Neuronal stem cell (in vitro differentiated cells): ENCODE data around the gene ADARB1.

Experiments used
- DNase-seq: peaks from one replicate; pipeline ENCODE4 v3.0.0-alpha.2; 2013; ENCODE audit warnings: low spot score
- H2AFZ ChIP-seq: one replicate; pipeline ENCODE4 v1.6.1; 2013; ENCODE audit warnings: mild to moderate bottlenecking, low read length, inconsistent platforms
- H2AK5ac ChIP-seq: 2 replicates; pipeline ENCODE4 v1.6.1; 2013; ENCODE audit warnings: low read depth, mild to moderate bottlenecking, inconsistent platforms, low read length, moderate library complexity, mixed read lengths
- H2BK120ac ChIP-seq: 2 replicates; pipeline ENCODE4 v1.6.1; 2013; ENCODE audit warnings: low read depth, mild to moderate bottlenecking, inconsistent platforms, low read length, moderate library complexity, mixed read lengths
- H2BK12ac ChIP-seq: one replicate; pipeline ENCODE4 v1.6.1; 2013; ENCODE audit warnings: low read length, inconsistent platforms
- H2BK15ac ChIP-seq: 2 replicates; pipeline ENCODE4 v1.6.1; 2013; ENCODE audit warnings: mild to moderate bottlenecking, low read length, inconsistent platforms, mixed read lengths
- H2BK5ac ChIP-seq: one replicate; pipeline ENCODE4 v1.6.1; 2013; ENCODE audit warnings: inconsistent platforms, mild to moderate bottlenecking, low read length, moderate library complexity
- H3K14ac ChIP-seq: one replicate; pipeline ENCODE4 v1.6.1; 2013; ENCODE audit warnings: low read length, inconsistent platforms
- H3K18ac ChIP-seq: 2 replicates; pipeline ENCODE4 v1.6.1; 2013; ENCODE audit warnings: low read length, inconsistent platforms
- H3K23ac ChIP-seq: 2 replicates; pipeline ENCODE4 v1.6.1; 2013; ENCODE audit warnings: low read depth, mild to moderate bottlenecking, mixed read lengths, low read length, inconsistent platforms; ENCODE audit not compliant: poor library complexity
- H3K27ac ChIP-seq: replicated peaks from 3 replicates; pipeline ENCODE4 v1.5.1; 2013; ENCODE audit warnings: low read length, inconsistent platforms
- H3K27me3 ChIP-seq, 3 experiments: 2 replicates each; pipeline ENCODE4 v1.6.1; 2013; ENCODE audit warnings: low read length in 3 of 3, mild to moderate bottlenecking in 2 of 3, inconsistent platforms in 1 of 3, low read depth in 1 of 3, mixed read lengths in 1 of 3, moderate library complexity in 1 of 3; ENCODE audit not compliant: control insufficient read depth in 3 of 3, insufficient read depth in 3 of 3
- H3K36me3 ChIP-seq, 2 donors: replicated peaks in 1 of 2; 2 replicates each; pipeline ENCODE4 v1.6.1; 2013; ENCODE audit warnings: low read length in 2 of 2; ENCODE audit not compliant: control insufficient read depth in 2 of 2, insufficient read depth in 2 of 2
- H3K4ac ChIP-seq: 2 replicates; pipeline ENCODE4 v1.6.1; 2013; ENCODE audit warnings: inconsistent platforms, mild to moderate bottlenecking, low read length, moderate library complexity
- H3K4me1 ChIP-seq, 2 donors: 1 replicate in 1 of 2; 2 replicates in 1 of 2; pipeline ENCODE4 v1.6.1; 2013; ENCODE audit warnings: low read length in 2 of 2, low read depth in 1 of 2; ENCODE audit not compliant: control insufficient read depth in 2 of 2, insufficient read depth in 1 of 2
- H3K4me2 ChIP-seq: one replicate; pipeline ENCODE4 v1.6.1; 2013; ENCODE audit warnings: mild to moderate bottlenecking, low read length, inconsistent platforms; ENCODE audit not compliant: insufficient read depth, poor library complexity, severe bottlenecking
- H3K4me3 ChIP-seq, 2 donors: 2 replicates each; pipeline ENCODE4 v1.5.1; 2013; ENCODE audit warnings: low read length in 2 of 2, mild to moderate bottlenecking in 2 of 2, inconsistent platforms in 1 of 2, moderate library complexity in 1 of 2
- H3K79me1 ChIP-seq: one replicate; pipeline ENCODE4 v1.6.1; 2013; ENCODE audit warnings: low read depth, mild to moderate bottlenecking, inconsistent platforms, low read length, moderate library complexity
- H3K9ac ChIP-seq: one replicate; pipeline ENCODE4 v1.6.1; 2013; ENCODE audit warnings: mild to moderate bottlenecking, low read depth, low read length, inconsistent platforms; ENCODE audit not compliant: poor library complexity
- H3K9me3 ChIP-seq, 2 donors: replicated peaks in 1 of 2; 2 replicates each; pipeline versions ENCODE3 to v1.6.1; 2013; ENCODE audit warnings: low read length in 2 of 2, mild to moderate bottlenecking in 2 of 2, inconsistent platforms in 1 of 2, low read depth in 1 of 2, mixed read lengths in 1 of 2, moderate library complexity in 1 of 2; ENCODE audit not compliant: control insufficient read depth in 2 of 2, insufficient read depth in 1 of 2
- H4K8ac ChIP-seq: one replicate; pipeline ENCODE4 v1.6.1; 2013; ENCODE audit warnings: low read depth, mild to moderate bottlenecking, inconsistent platforms, low read length, moderate library complexity
- H4K91ac ChIP-seq: one replicate; pipeline ENCODE4 v1.6.1; 2013; ENCODE audit warnings: low read length, low read depth, mild to moderate bottlenecking, inconsistent platforms; ENCODE audit not compliant: poor library complexity
- WGBS, 2 donors: extraction: QIAGEN DNeasy Blood & Tissue Kit; methylation state at CpG; one replicate each; pipeline ENCODE4 v1.1.7; 2013; ENCODE audit warnings: missing lambda C conversion rate in 2 of 2, mixed read lengths in 1 of 2; ENCODE audit not compliant: insufficient read length in 2 of 2, insufficient replicate concordance in 1 of 2; ENCODE audit errors: extremely low coverage in 2 of 2; 5-methylcytosine and 5-hydroxymethylcytosine counted together

Gene ADARB1

GRCh38 chr21:45047257-45047656 lies 27.1 kb upstream of the ADARB1 start:
- H2AFZ ChIP-seq = no peak overlapping the region
- no CpG with 5 or more reads among the region's 1 CpG for WGBS, 2 donors
- no peak overlapping the region for H3K18ac ChIP-seq
- H4K91ac ChIP-seq = no peak overlapping the region
- no peak overlapping the region for H2BK5ac ChIP-seq
- H3K9me3 ChIP-seq = peaks cover 0 to 9% of the 10 kb centered on the region in 2 donors
- H3K9ac ChIP-seq = no peak overlapping the region
- H3K14ac ChIP-seq = no peak overlapping the region
- no peak overlapping the region for H4K8ac ChIP-seq
- no peaks in the 10 kb centered on the region for H3K36me3 ChIP-seq
- H3K4me1 ChIP-seq = peaks cover 0 to 2% of the 10 kb centered on the region in 2 donors
- H3K4ac ChIP-seq = no peak overlapping the region
- no peak overlapping the region for H2BK120ac ChIP-seq
- H3K4me3 ChIP-seq = no peak overlapping the region
- no peak overlapping the region for H2BK15ac ChIP-seq
- H2BK12ac ChIP-seq = no peak overlapping the region
- no peak overlapping the region for H2AK5ac ChIP-seq
- DNase-seq = no peak
- no peaks in the 10 kb centered on the region for H3K79me1 ChIP-seq
- H3K23ac ChIP-seq = no peak overlapping the region
- no peak overlapping the region for H3K4me2 ChIP-seq
- no peak overlapping the region for H3K27ac ChIP-seq
- peaks cover 0 to 40% (median 0%) of the 10 kb centered on the region in 3 experiments for H3K27me3 ChIP-seq

GRCh38 chr21:45048026-45048698 lies 26.2 kb upstream of the ADARB1 start:
- peaks cover 0 to 2% of the 10 kb centered on the region in 2 donors for H3K4me1 ChIP-seq
- no peak overlapping the region for H2BK120ac ChIP-seq
- no CpG with 5 or more reads among the region's 11 CpGs for WGBS, 2 donors
- no peak overlapping the region for H3K4me2 ChIP-seq
- H2AFZ ChIP-seq = no peak overlapping the region
- H2AK5ac ChIP-seq = no peak overlapping the region
- no peak overlapping the region for H2BK12ac ChIP-seq
- H3K9ac ChIP-seq = no peak overlapping the region
- no peaks in the 10 kb centered on the region for H3K79me1 ChIP-seq
- no peak overlapping the region for H4K91ac ChIP-seq
- H3K9me3 ChIP-seq = peaks cover 0 to 9% of the 10 kb centered on the region in 2 donors
- H3K27ac ChIP-seq = no peak overlapping the region
- H3K4ac ChIP-seq = no peak overlapping the region
- H3K14ac ChIP-seq = no peak overlapping the region
- H3K18ac ChIP-seq = no peak overlapping the region
- no peak for DNase-seq
- no peak overlapping the region for H2BK5ac ChIP-seq
- no peak overlapping the region for H3K23ac ChIP-seq
- H3K27me3 ChIP-seq = peaks cover 0 to 36% (median 0%) of the 10 kb centered on the region in 3 experiments
- no peaks in the 10 kb centered on the region for H3K36me3 ChIP-seq
- no peak overlapping the region for H4K8ac ChIP-seq
- no peak overlapping the region for H3K4me3 ChIP-seq
- H2BK15ac ChIP-seq = no peak overlapping the region

DNA sequence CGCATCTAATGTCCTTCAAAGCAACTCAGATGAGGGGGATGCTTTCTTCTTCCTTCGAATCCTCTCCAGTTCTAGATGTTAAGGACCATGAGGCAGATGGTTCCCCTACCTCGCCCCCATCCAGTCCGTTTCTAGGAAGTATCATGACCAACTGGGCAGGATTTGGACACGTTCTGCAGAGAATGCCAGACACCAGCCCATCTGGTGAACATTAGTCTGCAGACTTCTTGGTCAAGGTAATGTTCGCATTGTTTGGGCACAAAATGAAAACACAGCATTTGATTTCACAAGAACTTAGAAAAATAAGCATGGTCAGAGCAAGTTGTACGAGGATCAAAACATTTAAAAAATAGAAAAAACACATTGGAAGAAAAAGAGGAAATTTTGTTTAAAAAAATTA lies 25.4 kb upstream of the ADARB1 start:
- Histone ChIP-seq H2BK12ac (no peak overlapping the region), H4K91ac (no peak overlapping the region), H3K14ac (no peak overlapping the region), H3K18ac (no peak overlapping the region), H3K23ac (no peak overlapping the region), H3K9ac (no peak overlapping the region), H2AK5ac (no peak overlapping the region), H3K36me3 (no peaks in the 10 kb centered on the region), H3K4ac (no peak overlapping the region), H3K4me3 (no peak overlapping the region), H2BK5ac (no peak overlapping the region), H3K79me1 (no peaks in the 10 kb centered on the region), H2AFZ (no peak overlapping the region), H2BK120ac (no peak overlapping the region), H4K8ac (no peak overlapping the region), H3K4me2 (no peak overlapping the region), H3K9me3 (peaks cover 0 to 9% of the 10 kb centered on the region in 2 donors), H2BK15ac (no peak overlapping the region), H3K4me1 (peaks cover 0 to 2% of the 10 kb centered on the region in 2 donors), H3K27ac (no peak overlapping the region), H3K27me3 (peaks cover 0 to 39% (median 0%) of the 10 kb centered on the region in 3 experiments)
- no CpG with 5 or more reads among the region's 7 CpGs for WGBS, 2 donors
- no peak for DNase-seq

DNA sequence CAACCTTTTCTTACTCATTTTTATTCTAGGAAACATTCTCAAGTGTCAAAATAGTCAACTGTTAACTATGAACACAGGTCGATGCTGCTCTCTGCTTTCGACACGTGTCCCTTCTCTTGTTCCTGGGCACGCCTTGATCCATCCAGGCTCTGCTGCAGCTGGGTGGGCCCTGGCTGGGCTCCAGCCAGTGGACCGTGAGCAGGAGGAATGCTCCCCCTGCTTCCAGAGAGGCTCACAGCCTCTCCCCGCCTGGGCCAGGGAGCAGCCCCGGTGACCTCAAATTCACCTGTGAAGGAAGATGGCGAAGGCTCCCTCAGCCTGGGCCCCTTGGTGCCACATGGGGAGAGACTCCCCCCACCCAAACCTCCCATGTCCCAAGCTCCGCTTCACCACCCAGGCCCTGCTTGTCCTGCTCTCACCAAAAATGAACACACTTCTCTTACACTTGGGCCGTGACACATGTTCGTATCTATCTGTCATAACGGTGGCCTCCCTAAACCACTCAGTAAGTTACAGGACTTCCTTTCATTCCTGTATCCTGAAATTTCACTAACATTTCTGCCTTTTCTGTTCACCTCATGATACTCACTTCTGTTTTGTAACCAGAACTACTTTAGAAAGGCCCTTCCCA lies 24.6 kb upstream of the ADARB1 start:
- no peak overlapping the region for H2BK120ac ChIP-seq
- no peak overlapping the region for H2AFZ ChIP-seq
- no peak overlapping the region for H2BK15ac ChIP-seq
- no peak overlapping the region for H4K8ac ChIP-seq
- no peak overlapping the region for H3K27ac ChIP-seq
- no peak overlapping the region for H3K9ac ChIP-seq
- no peak overlapping the region for H3K4ac ChIP-seq
- peak overlapping the region; percentile 65 for H3K18ac ChIP-seq
- H3K36me3 ChIP-seq = no peaks in the 10 kb centered on the region
- peaks cover 0 to 9% of the 10 kb centered on the region in 2 donors for H3K9me3 ChIP-seq
- no peaks in the 10 kb centered on the region for H3K79me1 ChIP-seq
- H3K4me1 ChIP-seq = peaks cover 2 to 3% of the 10 kb centered on the region in 2 donors
- H3K23ac ChIP-seq = no peak overlapping the region
- WGBS, 2 donors = no CpG with 5 or more reads among the region's 12 CpGs
- H4K91ac ChIP-seq = no peak overlapping the region
- no peak overlapping the region for H3K4me2 ChIP-seq
- no peak overlapping the region for H3K4me3 ChIP-seq
- H2BK12ac ChIP-seq = no peak overlapping the region
- H3K27me3 ChIP-seq = peaks cover 0 to 42% (median 0%) of the 10 kb centered on the region in 3 experiments
- no peak for DNase-seq
- no peak overlapping the region for H2AK5ac ChIP-seq
- H3K14ac ChIP-seq = no peak overlapping the region
- H2BK5ac ChIP-seq = no peak overlapping the region
